ENCODE measurements around the gene CBFA2T2.

GRCh38 chr20:33470457-33470856 lies 19.4 kb upstream of the CBFA2T2 start:
- TF ChIP-seq CTCF (conservative IDR thresholded peaks at IDR 0.05; ENCODE audit: low read length) = no peak
- no peak for TF ChIP-seq EZH2phosphoT487 (IDR thresholded peaks at IDR 0.05; ENCODE audit: borderline replicate concordance)

All from Loucy (cell line).